Panc1 (cell line): Measurements from ENCODE around the gene SIGLEC11. TPM values are rescaled to one million over a fixed set of nuclear protein-coding genes. Genes with fewer than 3 reads are reported as not detected.

ENCODE experiments used
- ATAC-seq: fragments of 200-7000 bp; cut with Tn5 transposase; 2 replicates; pipeline ENCODE4 v1.9.1; 2020; ENCODE audit warnings: mild to moderate bottlenecking, moderate library complexity
- BruUV-seq: library from RNA; stranded (reverse); fragments of 400-500 nt; replicated peaks from 2 replicates; lab custom pipeline; 2021; lab: Mats Ljungman, UMichigan
- CTCF ChIA-PET: fragments of 300-600 bp; sonication (Branson Sonifier 250); formaldehyde crosslinking; loops from one replicate; lab custom pipeline; 2022; ENCODE audit warnings: antibody characterized with exemption; lab: Charles Lee
- POLR2A ChIA-PET: fragments of 300-600 bp; sonication (Branson Sonifier 250); formaldehyde crosslinking; loops from one replicate; lab custom pipeline; 2022; ENCODE audit warnings: antibody characterized with exemption; lab: Charles Lee
- DNase-seq: peaks from one replicate; pipeline ENCODE4 v3.0.0-alpha.2; 2010; ENCODE audit warnings: low read depth, low spot score
- H3K27ac ChIP-seq: 2 replicates; pipeline ENCODE4 v1.5.1; 2011; ENCODE audit warnings: mild to moderate bottlenecking, low read length, inconsistent platforms
- H3K27me3 ChIP-seq: fragments of 200-500 bp; sonication (Bioruptor generic); 2 replicates; pipeline ENCODE4 v1.6.0; 2014; ENCODE audit warnings: low read length, inconsistent platforms; ENCODE audit not compliant: control insufficient read depth, insufficient read depth
- H3K36me3 ChIP-seq: fragments of 200-500 bp; sonication (Bioruptor generic); 2 replicates; pipeline ENCODE4 v1.5.1; 2014; ENCODE audit warnings: inconsistent platforms, mild to moderate bottlenecking, low read length, moderate library complexity; ENCODE audit not compliant: control insufficient read depth, insufficient read depth
- H3K4me1 ChIP-seq: 2 replicates; pipeline ENCODE4 v1.5.1; 2011; ENCODE audit warnings: inconsistent platforms, mild to moderate bottlenecking, low read length, moderate library complexity; ENCODE audit not compliant: control insufficient read depth, insufficient read depth
- H3K4me3 ChIP-seq, 2 experiments: 2 replicates each; pipeline ENCODE4 v1.5.1; 2011 to 2012; ENCODE audit warnings: low read depth in 2 of 2, low read length in 2 of 2, mild to moderate bottlenecking in 2 of 2, inconsistent platforms in 1 of 2, moderate library complexity in 1 of 2
- H3K9me3 ChIP-seq: fragments of 200-500 bp; sonication (Bioruptor generic); 2 replicates; pipeline ENCODE4 v1.5.1; 2014; ENCODE audit warnings: low read depth, mild to moderate bottlenecking, inconsistent platforms, low read length, moderate library complexity; ENCODE audit not compliant: control insufficient read depth, insufficient read depth
- CTCF ChIP-seq: fragments of 450-650 bp; IDR thresholded peaks from 2 replicates; pipeline ENCODE4 v1.5.1; 2017; ENCODE audit warnings: mild to moderate bottlenecking
- POLR2AphosphoS5 ChIP-seq: IDR thresholded peaks from 2 replicates; pipeline ENCODE4 v1.6.1; 2012; ENCODE audit warnings: mild to moderate bottlenecking, low read depth, low read length, moderate library complexity
- SIN3A ChIP-seq: IDR thresholded peaks from 2 replicates; pipeline ENCODE4 v1.6.1; 2012; ENCODE audit warnings: low read depth, mild to moderate bottlenecking, low read length, moderate library complexity, borderline replicate concordance; ENCODE audit not compliant: insufficient read depth
- TCF7L2 ChIP-seq: IDR thresholded peaks from 2 replicates; pipeline ENCODE4 v1.6.1; 2011; ENCODE audit warnings: mild to moderate bottlenecking, low read depth, low read length, inconsistent platforms
- in situ Hi-C: cut with HindIII; loops from 2 replicates; pipeline ENCODE4 v1.10.0; 2016; ENCODE audit warnings: low sequenced_read_pairs, low pct_unique_long_range_greater_than_20kb
- intact Hi-C: fragments of 100-400 bp; cut with micrococcal nuclease; formaldehyde crosslinking; loops from one replicate; pipeline ENCODE4 v1.10.0; 2022; ENCODE audit not compliant: unreplicated experiment
- total RNA-seq: library from RNA; stranded (reverse); gene quantifications from one replicate; pipeline ENCODE4 v1.2.1, GENCODE V29; 2021; ENCODE audit not compliant: unreplicated experiment
- TF ChIP-seq, protein P1 (sequence below), 2 experiments: IDR thresholded peaks; 2 replicates each; pipeline ENCODE4 v1.6.1; 2011 to 2012; ENCODE audit warnings: low read depth in 2 of 2, control low read depth in 1 of 2, low read length in 1 of 2, mild to moderate bottlenecking in 1 of 2, moderate library complexity in 1 of 2; ENCODE audit not compliant: insufficient read depth in 1 of 2

The SIGLEC11 gene
- total RNA-seq, 1 experiment from 2014 or later = not detected

GRCh38 chr19:49997709-49998108 lies 36.7 kb upstream of the SIGLEC11 start:
- ATAC-seq (peak; percentile 91), DNase-seq (no peak)
- ChIA-PET CTCF (no interaction called here), POLR2A (no interaction called here)
- H3K4me1 ChIP-seq = no peaks in the 10 kb centered on the region
- no peak overlapping the region for H3K27ac ChIP-seq
- BruUV-seq = no TSS peak
- H3K36me3 ChIP-seq = no peaks in the 10 kb centered on the region
- no peaks in the 10 kb centered on the region for H3K9me3 ChIP-seq
- TF ChIP-seq, protein P1, sequence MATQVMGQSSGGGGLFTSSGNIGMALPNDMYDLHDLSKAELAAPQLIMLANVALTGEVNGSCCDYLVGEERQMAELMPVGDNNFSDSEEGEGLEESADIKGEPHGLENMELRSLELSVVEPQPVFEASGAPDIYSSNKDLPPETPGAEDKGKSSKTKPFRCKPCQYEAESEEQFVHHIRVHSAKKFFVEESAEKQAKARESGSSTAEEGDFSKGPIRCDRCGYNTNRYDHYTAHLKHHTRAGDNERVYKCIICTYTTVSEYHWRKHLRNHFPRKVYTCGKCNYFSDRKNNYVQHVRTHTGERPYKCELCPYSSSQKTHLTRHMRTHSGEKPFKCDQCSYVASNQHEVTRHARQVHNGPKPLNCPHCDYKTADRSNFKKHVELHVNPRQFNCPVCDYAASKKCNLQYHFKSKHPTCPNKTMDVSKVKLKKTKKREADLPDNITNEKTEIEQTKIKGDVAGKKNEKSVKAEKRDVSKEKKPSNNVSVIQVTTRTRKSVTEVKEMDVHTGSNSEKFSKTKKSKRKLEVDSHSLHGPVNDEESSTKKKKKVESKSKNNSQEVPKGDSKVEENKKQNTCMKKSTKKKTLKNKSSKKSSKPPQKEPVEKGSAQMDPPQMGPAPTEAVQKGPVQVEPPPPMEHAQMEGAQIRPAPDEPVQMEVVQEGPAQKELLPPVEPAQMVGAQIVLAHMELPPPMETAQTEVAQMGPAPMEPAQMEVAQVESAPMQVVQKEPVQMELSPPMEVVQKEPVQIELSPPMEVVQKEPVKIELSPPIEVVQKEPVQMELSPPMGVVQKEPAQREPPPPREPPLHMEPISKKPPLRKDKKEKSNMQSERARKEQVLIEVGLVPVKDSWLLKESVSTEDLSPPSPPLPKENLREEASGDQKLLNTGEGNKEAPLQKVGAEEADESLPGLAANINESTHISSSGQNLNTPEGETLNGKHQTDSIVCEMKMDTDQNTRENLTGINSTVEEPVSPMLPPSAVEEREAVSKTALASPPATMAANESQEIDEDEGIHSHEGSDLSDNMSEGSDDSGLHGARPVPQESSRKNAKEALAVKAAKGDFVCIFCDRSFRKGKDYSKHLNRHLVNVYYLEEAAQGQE (IDR thresholded peaks at IDR 0.05; ENCODE audit: insufficient read depth in 1 of 2, low read depth in 2 of 2, low read length in 1 of 2) = no peak
- no peak for TF ChIP-seq TCF7L2
- TF ChIP-seq CTCF = no peak
- no peak for TF ChIP-seq POLR2AphosphoS5
- no peak for TF ChIP-seq SIN3A
- in situ Hi-C loops = no loop called here
- no peaks in the 10 kb centered on the region for H3K27me3 ChIP-seq
- H3K4me3 ChIP-seq = no peak overlapping the region
- intact Hi-C loops = no loop called here

- H3K4me1 ChIP-seq = no peaks in the 10 kb centered on the region
- DNase-seq (no peak), ATAC-seq (no peak)
- in situ Hi-C loops = no loop called here
- H3K9me3 ChIP-seq = no peaks in the 10 kb centered on the region
- POLR2A ChIA-PET = no interaction called here
- CTCF ChIA-PET = no interaction called here
- H3K4me3 ChIP-seq = no peak overlapping the region
- H3K36me3 ChIP-seq = no peaks in the 10 kb centered on the region; the same call in 1 of the 2 replicates
- H3K27ac ChIP-seq = no peak overlapping the region
- no TSS peak for BruUV-seq
- H3K27me3 ChIP-seq = no peaks in the 10 kb centered on the region
- TF ChIP-seq SIN3A = no peak
- TF ChIP-seq, protein P1 (IDR thresholded peaks at IDR 0.05; ENCODE audit: insufficient read depth in 1 of 2, low read depth in 2 of 2, low read length in 1 of 2) = no peak
- TF ChIP-seq CTCF = no peak
- no peak for TF ChIP-seq TCF7L2
- intact Hi-C loops = no loop called here
Measured at GRCh38 chr19:49988433-49988832, 27.5 kb upstream of the SIGLEC11 start.
